IMR-90 (cell line): ENCODE data around the gene ACTR10.

Source experiments
- BHLHE40 ChIP-seq: fragments of 150-350 bp; IDR thresholded peaks from 2 replicates; pipeline ENCODE4 v1.6.1; 2016; ENCODE audit warnings: mild to moderate bottlenecking, low read depth, low read length
- MAFK ChIP-seq: IDR thresholded peaks from 2 replicates; pipeline ENCODE4 v1.6.1; 2012; ENCODE audit warnings: low read depth, low read length, improper control_type of control experiment
- MXI1 ChIP-seq: IDR thresholded peaks from 2 replicates; pipeline ENCODE4 v1.6.1; 2012; ENCODE audit warnings: low read depth, mild to moderate bottlenecking, low read length, moderate library complexity, borderline replicate concordance
- NFE2L2 ChIP-seq: fragments of 150-350 bp; IDR thresholded peaks from 2 replicates; pipeline ENCODE4 v1.6.1; 2016; ENCODE audit warnings: low read depth, mild to moderate bottlenecking, low read length
- POLR2A ChIP-seq: IDR thresholded peaks from 2 replicates; pipeline ENCODE4 v1.6.1; 2012; ENCODE audit warnings: mild to moderate bottlenecking, low read depth, low read length
- RCOR1 ChIP-seq: IDR thresholded peaks from 2 replicates; pipeline ENCODE4 v1.6.1; 2012; ENCODE audit warnings: mild to moderate bottlenecking, low read length, improper control_type of control experiment; ENCODE audit not compliant: insufficient replicate concordance
- RFX5 ChIP-seq: IDR thresholded peaks from 2 replicates; pipeline ENCODE4 v1.8.0; 2012; ENCODE audit warnings: low read depth, mild to moderate bottlenecking, low read length, moderate library complexity
- SMC3 ChIP-seq: fragments of 150-350 bp; IDR thresholded peaks from 2 replicates; pipeline ENCODE4 v1.6.1; 2016; ENCODE audit warnings: low read depth, mild to moderate bottlenecking, antibody characterized with exemption, low read length, moderate library complexity
- TF ChIP-seq, protein P1 (sequence below): conservative IDR thresholded peaks from 2 replicates; pipeline ENCODE4 v1.5.1; 2012; ENCODE audit warnings: mild to moderate bottlenecking, low read depth, low read length, improper control_type of control experiment
- TF ChIP-seq, protein P2 (sequence below): fragments of 150-350 bp; IDR thresholded peaks from 2 replicates; pipeline ENCODE4 v1.6.1; 2017; ENCODE audit warnings: mild to moderate bottlenecking, antibody characterized with exemption, low read length, low read depth

DNA sequence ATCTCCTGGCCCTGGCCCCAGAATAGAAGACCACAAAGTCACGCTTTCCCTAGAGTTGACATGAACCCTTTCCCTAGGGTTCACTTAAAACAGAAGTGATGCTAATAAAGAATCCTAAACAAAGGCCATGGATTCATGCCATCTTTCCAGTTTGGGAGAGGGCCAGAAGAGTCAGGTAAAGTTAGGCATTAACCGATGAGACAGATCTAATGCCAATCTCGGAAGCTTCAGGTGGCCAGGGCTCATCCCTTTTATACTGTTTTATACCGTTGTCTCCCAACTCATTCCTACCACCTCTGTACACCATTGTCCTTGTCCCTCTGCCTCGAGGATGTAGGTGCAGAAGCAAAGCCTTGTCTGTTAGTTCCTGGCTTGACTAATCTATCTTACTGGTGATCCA is 22.8 kb upstream of the ACTR10 start:
- TF ChIP-seq, protein P1, sequence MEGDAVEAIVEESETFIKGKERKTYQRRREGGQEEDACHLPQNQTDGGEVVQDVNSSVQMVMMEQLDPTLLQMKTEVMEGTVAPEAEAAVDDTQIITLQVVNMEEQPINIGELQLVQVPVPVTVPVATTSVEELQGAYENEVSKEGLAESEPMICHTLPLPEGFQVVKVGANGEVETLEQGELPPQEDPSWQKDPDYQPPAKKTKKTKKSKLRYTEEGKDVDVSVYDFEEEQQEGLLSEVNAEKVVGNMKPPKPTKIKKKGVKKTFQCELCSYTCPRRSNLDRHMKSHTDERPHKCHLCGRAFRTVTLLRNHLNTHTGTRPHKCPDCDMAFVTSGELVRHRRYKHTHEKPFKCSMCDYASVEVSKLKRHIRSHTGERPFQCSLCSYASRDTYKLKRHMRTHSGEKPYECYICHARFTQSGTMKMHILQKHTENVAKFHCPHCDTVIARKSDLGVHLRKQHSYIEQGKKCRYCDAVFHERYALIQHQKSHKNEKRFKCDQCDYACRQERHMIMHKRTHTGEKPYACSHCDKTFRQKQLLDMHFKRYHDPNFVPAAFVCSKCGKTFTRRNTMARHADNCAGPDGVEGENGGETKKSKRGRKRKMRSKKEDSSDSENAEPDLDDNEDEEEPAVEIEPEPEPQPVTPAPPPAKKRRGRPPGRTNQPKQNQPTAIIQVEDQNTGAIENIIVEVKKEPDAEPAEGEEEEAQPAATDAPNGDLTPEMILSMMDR: no peak
- TF ChIP-seq POLR2A (no peak), MXI1 (no peak), SMC3 (no peak), BHLHE40 (no peak), MAFK (no peak), RFX5 (no peak), NFE2L2 (no peak), RCOR1 (no peak)
- TF ChIP-seq, protein P2, sequence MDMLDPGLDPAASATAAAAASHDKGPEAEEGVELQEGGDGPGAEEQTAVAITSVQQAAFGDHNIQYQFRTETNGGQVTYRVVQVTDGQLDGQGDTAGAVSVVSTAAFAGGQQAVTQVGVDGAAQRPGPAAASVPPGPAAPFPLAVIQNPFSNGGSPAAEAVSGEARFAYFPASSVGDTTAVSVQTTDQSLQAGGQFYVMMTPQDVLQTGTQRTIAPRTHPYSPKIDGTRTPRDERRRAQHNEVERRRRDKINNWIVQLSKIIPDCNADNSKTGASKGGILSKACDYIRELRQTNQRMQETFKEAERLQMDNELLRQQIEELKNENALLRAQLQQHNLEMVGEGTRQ: no peak
